Diencephalon (tissue), 1 donor: ENCODE measurements around the gene SOWAHC. TPM values are rescaled to one million over a fixed set of nuclear protein-coding genes. Genes with fewer than 3 reads are reported as not detected.

Source experiments
- total RNA-seq: library from RNA; depleted of rRNA; stranded (reverse); fragments of >200 nt; gene quantifications from one replicate; pipeline ENCODE4 v1.2.3, GENCODE V29; 2014

Gene SOWAHC, protein sequence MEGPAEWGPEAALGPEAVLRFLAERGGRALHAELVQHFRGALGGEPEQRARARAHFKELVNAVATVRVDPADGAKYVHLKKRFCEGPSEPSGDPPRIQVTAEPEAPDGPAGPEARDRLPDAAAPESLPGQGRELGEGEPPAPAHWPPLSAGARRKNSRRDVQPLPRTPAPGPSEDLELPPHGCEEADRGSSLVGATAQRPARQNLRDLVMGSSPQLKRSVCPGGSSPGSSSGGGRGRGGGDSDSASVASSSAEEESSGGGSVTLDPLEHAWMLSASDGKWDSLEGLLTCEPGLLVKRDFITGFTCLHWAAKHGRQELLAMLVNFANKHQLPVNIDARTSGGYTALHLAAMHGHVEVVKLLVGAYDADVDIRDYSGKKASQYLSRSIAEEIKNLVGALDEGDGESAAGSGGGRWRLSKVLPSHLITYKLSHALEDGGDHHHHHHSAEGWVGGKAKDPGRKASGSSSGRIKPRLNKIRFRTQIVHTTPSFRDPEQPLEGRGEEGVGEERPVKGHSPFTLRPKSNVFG
- 27.7 TPM for total RNA-seq

DNA sequence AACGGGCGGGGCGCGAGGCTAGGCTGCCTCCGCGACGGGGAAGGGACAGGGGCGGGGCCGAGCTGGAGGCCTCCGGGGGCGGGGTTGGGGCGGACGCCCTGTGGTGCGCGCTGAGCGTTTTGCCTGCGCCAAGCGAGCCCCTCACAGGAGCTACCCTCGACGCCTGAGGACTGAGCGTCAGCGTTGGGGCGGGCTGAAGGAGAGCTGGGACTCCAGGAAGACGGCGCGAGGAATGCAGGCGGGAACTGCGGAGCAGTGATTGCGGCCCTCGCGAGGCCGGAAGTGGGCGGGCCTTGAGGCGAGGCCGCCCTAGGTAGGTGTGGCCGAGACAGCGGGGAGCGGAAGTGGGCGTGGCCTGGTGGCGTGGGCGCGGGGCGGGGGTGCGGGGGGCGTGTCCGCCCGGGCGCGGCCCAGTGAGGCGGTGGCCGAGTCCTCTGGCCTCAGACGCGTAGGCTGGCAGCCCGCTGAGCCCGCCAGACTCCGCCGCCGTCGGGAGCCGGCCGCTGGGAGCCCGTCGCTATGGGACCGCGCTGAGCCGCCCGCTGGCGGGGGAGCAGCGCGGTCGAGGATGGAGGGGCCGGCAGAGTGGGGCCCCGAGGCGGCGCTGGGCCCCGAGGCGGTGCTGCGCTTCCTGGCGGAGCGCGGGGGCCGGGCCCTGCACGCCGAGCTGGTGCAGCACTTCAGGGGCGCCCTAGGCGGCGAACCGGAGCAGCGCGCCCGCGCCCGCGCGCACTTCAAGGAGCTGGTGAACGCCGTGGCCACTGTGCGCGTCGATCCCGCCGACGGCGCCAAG lies at the start of gene SOWAHC, which contains the start of gene SEPTIN10:
SOWAHC (plus strand) TSS at position 443 of the 793 bp plus-strand sequence; CDS start at position 569, 126 bp downstream.
SEPTIN10 (minus strand) TSS at position 45 of the 793 bp plus-strand sequence. CDS start 139 bp downstream, outside the sequence.

Other genes with a start within 250 kb of the SOWAHC start
- gene SEPTIN10, start 398 bp upstream of the SOWAHC start, total RNA-seq = 80.5 TPM
- 107 TPM for gene RGPD5, start 179.9 kb downstream of the SOWAHC start, total RNA-seq